Endothelial cell of umbilical vein (primary cell): Measurements from ENCODE around the gene PTN. TPM values are rescaled to one million over a fixed set of nuclear protein-coding genes. Genes with fewer than 3 reads are reported as not detected.

Source experiments
- BruUV-seq: library from RNA; stranded (reverse); fragments of 400-500 nt; replicated peaks from 2 replicates; lab custom pipeline; 2021; lab: Mats Ljungman, UMichigan
- CTCF ChIA-PET: fragments of 300-600, 350-600 bp; sonication (Branson Sonifier 250); formaldehyde crosslinking; loops from one replicate; lab custom pipeline; 2021; ENCODE audit warnings: antibody characterized with exemption, inconsistent platforms; lab: Charles Lee
- POLR2A ChIA-PET: fragments of 300-600, 350-600 bp; sonication (Branson Sonifier 250); formaldehyde crosslinking; loops from one replicate; lab custom pipeline; 2021; ENCODE audit warnings: antibody characterized with exemption, inconsistent platforms; lab: Charles Lee
- DNase-seq: peaks from one replicate; pipeline ENCODE4 v3.0.0-alpha.2; 2011; ENCODE audit warnings: low read depth, low spot score
- FAIRE-seq: peaks from 2 replicates; lab custom pipeline; 2011; peaks lifted over from hg19 to GRCh38; lab: Jason Lieb, UNC
- H2AFZ ChIP-seq: 2 replicates; pipeline ENCODE4 v1.6.0; 2012; ENCODE audit warnings: low read depth, low read length, control low read depth, inconsistent platforms
- H3K27ac ChIP-seq: 2 replicates; pipeline ENCODE4 v1.5.1; 2011; ENCODE audit warnings: low read depth, mild to moderate bottlenecking, control low read depth, low read length, moderate library complexity; ENCODE audit not compliant: insufficient read depth
- H3K27me3 ChIP-seq, 2 experiments: 2 replicates each; pipeline versions ENCODE4 v1.6.0 to v1.6.1; 2011; ENCODE audit warnings: low read length in 2 of 2, mixed read lengths in 1 of 2; ENCODE audit not compliant: control insufficient read depth in 2 of 2, insufficient read depth in 2 of 2
- H3K36me3 ChIP-seq, 2 experiments: 2 replicates in 1 of 2; 3 replicates in 1 of 2; pipeline ENCODE4 v1.5.1; 2011; ENCODE audit warnings: low read length in 2 of 2, mild to moderate bottlenecking in 1 of 2, moderate library complexity in 1 of 2; ENCODE audit not compliant: control insufficient read depth in 2 of 2, insufficient read depth in 2 of 2; ENCODE audit errors: extremely low read depth in 1 of 2
- H3K4me1 ChIP-seq: 3 replicates; pipeline ENCODE4 v1.5.1; 2011; ENCODE audit warnings: mild to moderate bottlenecking, low read length; ENCODE audit not compliant: control insufficient read depth, insufficient read depth; ENCODE audit errors: extremely low read depth
- H3K4me2 ChIP-seq: 2 replicates; pipeline ENCODE4 v1.6.1; 2011; ENCODE audit warnings: low read length, control low read depth, mixed read lengths; ENCODE audit not compliant: insufficient read depth
- H3K4me3 ChIP-seq, 3 experiments: fragments of 200-600 bp in 1 of 3; sonication (generic), shearing (Covaris generic) in 1 of 3; replicated peaks in 1 of 3; 2 replicates each; pipeline ENCODE4 v1.5.1; 2011 to 2016; ENCODE audit warnings: control low read depth in 3 of 3, low read length in 3 of 3, mild to moderate bottlenecking in 2 of 3, inconsistent platforms in 1 of 3, low read depth in 1 of 3, moderate library complexity in 1 of 3; ENCODE audit not compliant: insufficient read depth in 1 of 3
- H3K79me2 ChIP-seq: 2 replicates; pipeline ENCODE4 v1.6.0; 2012; ENCODE audit warnings: low read length, inconsistent platforms; ENCODE audit not compliant: control insufficient read depth, insufficient read depth
- H3K9ac ChIP-seq: replicated peaks from 2 replicates; pipeline ENCODE3; 2011; ENCODE audit warnings: low read length, control low read depth; ENCODE audit not compliant: insufficient read depth; ENCODE audit errors: extremely low read depth
- H3K9me1 ChIP-seq: replicated peaks from 3 replicates; pipeline ENCODE4 v1.6.0; 2011; ENCODE audit warnings: mild to moderate bottlenecking, low read length; ENCODE audit not compliant: control insufficient read depth, insufficient read depth; ENCODE audit errors: extremely low read depth
- H3K9me3 ChIP-seq: replicated peaks from 2 replicates; pipeline ENCODE4 v1.5.1; 2012; ENCODE audit warnings: low read length, inconsistent platforms; ENCODE audit not compliant: control insufficient read depth, insufficient read depth
- H4K20me1 ChIP-seq: replicated peaks from 2 replicates; pipeline ENCODE3; 2011; ENCODE audit warnings: mild to moderate bottlenecking, low read length; ENCODE audit not compliant: control insufficient read depth, insufficient read depth; ENCODE audit errors: extremely low read depth
- CTCF ChIP-seq, 2 donors: IDR thresholded peaks; 1 replicate in 1 of 2; 2 replicates in 1 of 2; pipeline ENCODE4 v1.5.1; 2011; ENCODE audit warnings: low read length in 2 of 2, mild to moderate bottlenecking in 2 of 2, moderate library complexity in 2 of 2, control low read depth in 1 of 2, inconsistent platforms in 1 of 2, low read depth in 1 of 2; ENCODE audit not compliant: insufficient read depth in 1 of 2; ENCODE audit errors: extremely low read depth in 1 of 2
- EZH2 ChIP-seq: IDR thresholded peaks from 2 replicates; pipeline ENCODE4 v1.6.1; 2012; ENCODE audit warnings: borderline replicate concordance, low read depth, mild to moderate bottlenecking, moderate library complexity, low read length, inconsistent platforms; ENCODE audit not compliant: severe bottlenecking
- FOS ChIP-seq: IDR thresholded peaks from 2 replicates; pipeline ENCODE4 v1.6.1; 2011; ENCODE audit warnings: mild to moderate bottlenecking, low read length, moderate library complexity, borderline replicate concordance; ENCODE audit not compliant: insufficient read depth
- GATA2 ChIP-seq: IDR thresholded peaks from 2 replicates; pipeline ENCODE4 v1.7.0; 2011; ENCODE audit warnings: low read depth, mild to moderate bottlenecking, moderate library complexity, mixed read lengths, low read length; ENCODE audit not compliant: insufficient read length, insufficient read depth
- JUN ChIP-seq: IDR thresholded peaks from 2 replicates; pipeline ENCODE4 v1.6.1; 2011; ENCODE audit warnings: borderline replicate concordance, low read depth; ENCODE audit not compliant: insufficient read length, insufficient read depth
- MAX ChIP-seq: IDR thresholded peaks from 2 replicates; pipeline ENCODE4 v1.6.1; 2011; ENCODE audit not compliant: insufficient read depth, insufficient read length
- MYC ChIP-seq: IDR thresholded peaks from one replicate; pipeline ENCODE4 v1.6.1; 2011; ENCODE audit warnings: mild to moderate bottlenecking, low read depth, low read length
- POLR2A ChIP-seq: IDR thresholded peaks from 2 replicates; pipeline ENCODE4 v1.6.1; 2012; ENCODE audit warnings: low read depth, mild to moderate bottlenecking, control low read depth, low read length
- POLR2AphosphoS5 ChIP-seq: IDR thresholded peaks from 2 replicates; pipeline ENCODE4 v1.6.1; 2012; ENCODE audit warnings: low read depth, mild to moderate bottlenecking, control low read depth, low read length, moderate library complexity; ENCODE audit not compliant: insufficient read depth
- dilution Hi-C: fragments of 300-500 bp; cut with MboI; formaldehyde crosslinking; loops from one replicate; pipeline ENCODE4 v1.15.0; 2019; ENCODE audit warnings: low sequenced_read_pairs; ENCODE audit not compliant: extremely low pct_ligation_motif_present
- intact Hi-C: fragments of 100-400 bp; cut with micrococcal nuclease; formaldehyde crosslinking; loops from one replicate; pipeline ENCODE4 v1.10.0; 2022
- polyA plus RNA-seq, 4 experiments: library from polyadenylated mRNA; depleted of rRNA in 3 of 4; stranded (reverse) in 3 of 4; unstranded in 1 of 4; fragments of >200 nt; gene quantifications; 2 replicates each; pipeline versions ENCODE4 v1.2.1 to v1.2.3, GENCODE V29; 2011 to 2012; ENCODE audit warnings: missing spikeins in 1 of 4
- total RNA-seq: library from RNA; stranded (reverse); gene quantifications from 2 replicates; pipeline ENCODE4 v1.2.3, GENCODE V29; 2021

The PTN gene
- total and polyA plus RNA-seq, 2 donors (not counting 3 experiments of a cell fraction or from before 2014, with no cell fraction given): 0.07 TPM; not detected in 1

- DNase-seq: no peak
These were observed 140.2 kb downstream of the PTN start for GRCh38 chr7:137203351-137203750.

GRCh38 chr7:137196648-137197047, 146.9 kb downstream of the PTN start:
- H3K79me2 ChIP-seq: no peaks in the 10 kb centered on the region
- no peaks in the 10 kb centered on the region for H3K9me1 ChIP-seq
- no peak overlapping the region for H3K9ac ChIP-seq
- H2AFZ ChIP-seq: no peak overlapping the region
- CTCF ChIA-PET: no interaction called here
- no peak overlapping the region for H3K27ac ChIP-seq
- H3K27me3 ChIP-seq: no peaks in the 10 kb centered on the region
- no peak overlapping the region for H3K4me3 ChIP-seq
- BruUV-seq: no TSS peak
- no peak for FAIRE-seq
- H3K4me2 ChIP-seq: no peak overlapping the region
- no peaks in the 10 kb centered on the region for H3K36me3 ChIP-seq
- no peaks in the 10 kb centered on the region for H3K9me3 ChIP-seq
- intact Hi-C loops (no loop called here), dilution Hi-C loops (no loop called here)
- TF ChIP-seq FOS: no peak
- no peak for TF ChIP-seq MYC
- no peak for TF ChIP-seq MAX
- TF ChIP-seq POLR2A: no peak
- no peak for TF ChIP-seq EZH2
- no peak for TF ChIP-seq GATA2
- no peak for TF ChIP-seq POLR2AphosphoS5
- no peak for TF ChIP-seq CTCF (IDR thresholded peaks at IDR 0.05; ENCODE audit: extremely low read depth in 1 of 2, insufficient read depth in 1 of 2, low read depth in 1 of 2, low read length in 2 of 2)
- no peak for TF ChIP-seq JUN
- no peaks in the 10 kb centered on the region for H4K20me1 ChIP-seq
- no peak for DNase-seq
- POLR2A ChIA-PET: no interaction called here
- no peaks in the 10 kb centered on the region for H3K4me1 ChIP-seq

More at GRCh38 chr7:137203351-137203750, 140.2 kb downstream of the PTN start:
- H3K79me2 ChIP-seq: no peaks in the 10 kb centered on the region
- no peaks in the 10 kb centered on the region for H3K9me1 ChIP-seq
- ChIA-PET POLR2A (no interaction called here), CTCF (no interaction called here)
- intact Hi-C loops: no loop called here
- no peaks in the 10 kb centered on the region for H3K4me1 ChIP-seq
- no TSS peak for BruUV-seq
- FAIRE-seq: no peak
- H3K36me3 ChIP-seq: no peaks in the 10 kb centered on the region
- H3K27ac ChIP-seq: no peak overlapping the region
- H2AFZ ChIP-seq: no peak overlapping the region
- dilution Hi-C loops: no loop called here
- TF ChIP-seq EZH2: no peak
- H3K27me3 ChIP-seq: no peaks in the 10 kb centered on the region
- no peak overlapping the region for H3K4me2 ChIP-seq
- no peak overlapping the region for H3K4me3 ChIP-seq
- H3K9me3 ChIP-seq: no peaks in the 10 kb centered on the region
- H3K9ac ChIP-seq: no peak overlapping the region
- no peaks in the 10 kb centered on the region for H4K20me1 ChIP-seq
